H1 (cell line): ENCODE data around the gene NRSN1. TPM values are rescaled to one million over a fixed set of nuclear protein-coding genes. Genes with fewer than 3 reads are reported as not detected.

Experiments
- CTCF ChIA-PET: fragments of 300-600 bp; sonication (Branson Sonifier 250); formaldehyde crosslinking; loops from one replicate; lab custom pipeline; 2021; ENCODE audit not compliant: partially characterized antibody; lab: Charles Lee
- POLR2A ChIA-PET: fragments of 300-600 bp; sonication (Branson Sonifier 250); formaldehyde crosslinking; loops from one replicate; lab custom pipeline; 2021; ENCODE audit warnings: inconsistent platforms; ENCODE audit not compliant: partially characterized antibody; lab: Charles Lee
- DNase-seq, 2 experiments: peaks; one replicate each; pipeline versions ENCODE4 v3.0.0 to v3.0.0-alpha.2; 2010 to 2022; ENCODE audit warnings: low spot score in 2 of 2, low read depth in 1 of 2, mixed read lengths in 1 of 2
- FAIRE-seq: peaks from 2 replicates; lab custom pipeline; 2011; peaks lifted over from hg19 to GRCh38; lab: Jason Lieb, UNC
- H2AFZ ChIP-seq: 2 replicates; pipeline ENCODE4 v1.8.1; 2012; ENCODE audit warnings: low read length, inconsistent platforms
- H2AK5ac ChIP-seq: 2 replicates; pipeline ENCODE4 v1.6.1; 2013; ENCODE audit warnings: low read depth, low read length
- H2BK120ac ChIP-seq: replicated peaks from 2 replicates; pipeline ENCODE3; 2013; ENCODE audit warnings: low read depth, low read length, inconsistent platforms
- H2BK12ac ChIP-seq: 2 replicates; pipeline ENCODE4 v1.6.1; 2013; ENCODE audit warnings: low read depth, low read length
- H2BK15ac ChIP-seq: 2 replicates; pipeline ENCODE4 v1.6.1; 2013; ENCODE audit warnings: low read length
- H2BK20ac ChIP-seq: 2 replicates; pipeline ENCODE4 v1.6.1; 2013; ENCODE audit warnings: low read length
- H2BK5ac ChIP-seq: 2 replicates; pipeline ENCODE4 v1.6.1; 2013; ENCODE audit warnings: low read depth, low read length
- H3K14ac ChIP-seq: 2 replicates; pipeline ENCODE4 v1.6.1; 2013; ENCODE audit warnings: inconsistent platforms; ENCODE audit not compliant: insufficient read length
- H3K18ac ChIP-seq: 2 replicates; pipeline ENCODE4 v1.6.1; 2013; ENCODE audit warnings: low read length; ENCODE audit errors: extremely low read depth
- H3K23ac ChIP-seq: 2 replicates; pipeline ENCODE4 v1.6.1; 2013; ENCODE audit warnings: inconsistent platforms; ENCODE audit not compliant: insufficient read length
- H3K23me2 ChIP-seq: 2 replicates; pipeline ENCODE4 v1.6.1; 2013; ENCODE audit warnings: low read depth, low read length
- H3K27ac ChIP-seq: 2 replicates; pipeline ENCODE4 v1.6.1; 2011; ENCODE audit warnings: low read depth, low read length, inconsistent platforms
- H3K27me3 ChIP-seq, 4 experiments: replicated peaks in 1 of 4; 1 replicate in 1 of 4; 2 replicates in 3 of 4; pipeline versions ENCODE4 v1.6.1 to v1.8.1; 2011 to 2013; ENCODE audit warnings: low read length in 3 of 4, mild to moderate bottlenecking in 3 of 4, inconsistent platforms in 2 of 4, mixed read lengths in 2 of 4, moderate library complexity in 1 of 4; ENCODE audit not compliant: control insufficient read depth in 3 of 4, insufficient read depth in 3 of 4; ENCODE audit errors: extremely low read depth in 1 of 4
- H3K36me3 ChIP-seq, 4 experiments: 2 replicates each; pipeline versions ENCODE4 v1.6.1 to v1.8.1; 2011 to 2013; ENCODE audit warnings: mild to moderate bottlenecking in 4 of 4, low read length in 3 of 4, moderate library complexity in 2 of 4, control low read depth in 1 of 4, inconsistent platforms in 1 of 4; ENCODE audit not compliant: insufficient read depth in 4 of 4, control insufficient read depth in 2 of 4
- H3K4ac ChIP-seq: replicated peaks from 2 replicates; pipeline ENCODE3; 2013; ENCODE audit warnings: low read length, low read depth, mixed read lengths, inconsistent platforms; ENCODE audit not compliant: insufficient read length
- H3K4me1 ChIP-seq, 4 experiments: replicated peaks in 1 of 4; 1 replicate in 1 of 4; 2 replicates in 3 of 4; pipeline versions ENCODE4 v1.6.1 to v1.8.1; 2011 to 2013; ENCODE audit warnings: low read length in 3 of 4, inconsistent platforms in 2 of 4, mixed read lengths in 1 of 4; ENCODE audit not compliant: insufficient read depth in 4 of 4, control insufficient read depth in 3 of 4
- H3K4me2 ChIP-seq, 2 experiments: 2 replicates each; pipeline versions ENCODE4 v1.6.1 to v1.8.1; 2011 to 2013; ENCODE audit warnings: low read depth in 2 of 2, low read length in 2 of 2, control low read depth in 1 of 2, inconsistent platforms in 1 of 2, mild to moderate bottlenecking in 1 of 2; ENCODE audit not compliant: insufficient read depth in 1 of 2
- H3K4me3 ChIP-seq, 4 experiments: fragments of 200-600, 300-600 bp in 1 of 4; sonication (generic), shearing (Covaris generic), sonication (Bioruptor Twin) in 1 of 4; 2 replicates each; pipeline versions ENCODE4 v1.5.1 to v1.8.1; 2011 to 2016; ENCODE audit warnings: low read length in 4 of 4, low read depth in 3 of 4, control low read depth in 2 of 4, inconsistent platforms in 2 of 4, mild to moderate bottlenecking in 2 of 4, mixed read lengths in 1 of 4, moderate library complexity in 1 of 4; ENCODE audit not compliant: insufficient read depth in 2 of 4; ENCODE audit errors: extremely low read depth in 1 of 4
- H3K56ac ChIP-seq: replicated peaks from 2 replicates; pipeline ENCODE3; 2013; ENCODE audit warnings: low read depth, mild to moderate bottlenecking, mixed read lengths, low read length, inconsistent platforms; ENCODE audit not compliant: insufficient read length
- H3K79me1 ChIP-seq: 2 replicates; pipeline ENCODE4 v1.6.1; 2013; ENCODE audit warnings: low read depth, low read length, control low read depth
- H3K79me2 ChIP-seq, 2 experiments: 2 replicates each; pipeline versions ENCODE4 v1.6.1 to v1.8.1; 2012 to 2013; ENCODE audit warnings: low read length in 2 of 2, mild to moderate bottlenecking in 2 of 2, inconsistent platforms in 1 of 2; ENCODE audit not compliant: insufficient read depth in 2 of 2, control insufficient read depth in 1 of 2
- H3K9ac ChIP-seq, 4 experiments: replicated peaks in 1 of 4; 1 replicate in 1 of 4; 2 replicates in 3 of 4; pipeline versions ENCODE4 v1.6.1 to v1.8.1; 2011 to 2013; ENCODE audit warnings: low read depth in 3 of 4, low read length in 3 of 4, control low read depth in 2 of 4, mild to moderate bottlenecking in 2 of 4, moderate library complexity in 2 of 4, inconsistent platforms in 1 of 4; ENCODE audit errors: extremely low read depth in 1 of 4
- H3K9me3 ChIP-seq, 2 experiments: 2 replicates each; pipeline versions ENCODE4 v1.6.1 to v1.8.1; 2012 to 2013; ENCODE audit warnings: mild to moderate bottlenecking in 2 of 2, moderate library complexity in 2 of 2, control low read depth in 1 of 2, inconsistent platforms in 1 of 2, low read depth in 1 of 2, low read length in 1 of 2, mixed read lengths in 1 of 2; ENCODE audit not compliant: insufficient read depth in 2 of 2
- H4K20me1 ChIP-seq, 2 experiments: replicated peaks in 1 of 2; 2 replicates each; pipeline versions ENCODE3 to v1.8.1; 2011 to 2013; ENCODE audit warnings: inconsistent platforms in 2 of 2, low read length in 2 of 2, mild to moderate bottlenecking in 1 of 2; ENCODE audit not compliant: insufficient read depth in 2 of 2, control insufficient read depth in 1 of 2
- H4K5ac ChIP-seq: 2 replicates; pipeline ENCODE4 v1.6.1; 2013; ENCODE audit warnings: low read length, low read depth, mixed read lengths, inconsistent platforms; ENCODE audit not compliant: insufficient read length
- H4K8ac ChIP-seq: 2 replicates; pipeline ENCODE4 v1.8.0; 2013; ENCODE audit warnings: mild to moderate bottlenecking, moderate library complexity, low read length, inconsistent platforms; ENCODE audit not compliant: insufficient read depth; ENCODE audit errors: extremely low read depth
- H4K91ac ChIP-seq: replicated peaks from 2 replicates; pipeline ENCODE3; 2013; ENCODE audit warnings: low read length, mixed read lengths, inconsistent platforms; ENCODE audit not compliant: insufficient read length
- BACH1 ChIP-seq: IDR thresholded peaks from 2 replicates; pipeline ENCODE4 v1.6.1; 2012; ENCODE audit warnings: low read length, improper control_type of control experiment
- BCL11A ChIP-seq, 2 experiments: IDR thresholded peaks; one replicate each; pipeline ENCODE4 v1.6.1; 2011; ENCODE audit warnings: low read depth in 2 of 2, low read length in 2 of 2, mild to moderate bottlenecking in 2 of 2
- CHD2 ChIP-seq: IDR thresholded peaks from 2 replicates; pipeline ENCODE4 v1.6.1; 2012; ENCODE audit warnings: low read length, improper control_type of control experiment
- CTCF ChIP-seq, 3 experiments: IDR thresholded peaks; 1 replicate in 2 of 3; 2 replicates in 1 of 3; pipeline versions ENCODE4 v1.5.1 to v1.6.1; 2011; ENCODE audit warnings: low read length in 3 of 3, mild to moderate bottlenecking in 3 of 3, inconsistent platforms in 2 of 3, low read depth in 1 of 3, moderate library complexity in 1 of 3; ENCODE audit not compliant: insufficient read depth in 1 of 3; ENCODE audit errors: control extremely low read depth in 1 of 3
- EZH2 ChIP-seq: fragments of 200-600 bp; sonication (generic); IDR thresholded peaks from 2 replicates; pipeline ENCODE4 v1.7.1; 2012; ENCODE audit warnings: low read depth, mild to moderate bottlenecking, moderate library complexity, low read length, inconsistent platforms; ENCODE audit not compliant: severe bottlenecking
- MAX ChIP-seq: IDR thresholded peaks from 2 replicates; pipeline ENCODE4 v1.6.1; 2012; ENCODE audit warnings: inconsistent platforms
- POLR2A ChIP-seq, 2 experiments: IDR thresholded peaks; 1 replicate in 1 of 2; 2 replicates in 1 of 2; pipeline ENCODE4 v1.6.1; 2011; ENCODE audit warnings: low read depth in 2 of 2, low read length in 2 of 2, mild to moderate bottlenecking in 2 of 2; ENCODE audit errors: control extremely low read depth in 1 of 2
- RAD21 ChIP-seq, 2 experiments: IDR thresholded peaks in 1 of 2; conservative IDR thresholded peaks in 1 of 2; 2 replicates each; pipeline ENCODE4 v1.6.1; 2011; ENCODE audit warnings: low read depth in 2 of 2, low read length in 2 of 2, improper control_type of control experiment in 1 of 2, inconsistent platforms in 1 of 2, mild to moderate bottlenecking in 1 of 2, moderate library complexity in 1 of 2
- RXRA ChIP-seq: IDR thresholded peaks from 2 replicates; pipeline ENCODE4 v1.6.1; 2011; ENCODE audit warnings: low read depth, mild to moderate bottlenecking, low read length, moderate library complexity; ENCODE audit not compliant: insufficient read depth
- SP2 ChIP-seq: IDR thresholded peaks from 2 replicates; pipeline ENCODE4 v1.6.1; 2012; ENCODE audit warnings: mild to moderate bottlenecking, low read length, inconsistent platforms
- TEAD4 ChIP-seq: IDR thresholded peaks from 2 replicates; pipeline ENCODE4 v1.6.1; 2012; ENCODE audit warnings: low read depth, low read length, inconsistent platforms, mixed read lengths
- WGBS, 2 experiments: shearing (Covaris generic) in 1 of 2; methylation state at CpG; one replicate each; pipeline versions ENCODE4 v1.1.6 to v1.1.7; 2013 to 2015; ENCODE audit warnings: low lambda C conversion rate in 2 of 2, mixed read lengths in 2 of 2, inconsistent platforms in 1 of 2, low coverage in 1 of 2, missing lambda C conversion rate in 1 of 2; ENCODE audit not compliant: insufficient replicate concordance in 2 of 2, insufficient coverage in 1 of 2, insufficient read length in 1 of 2; ENCODE audit errors: extremely low coverage in 1 of 2, missing lambda C conversion rate in 1 of 2; 5-methylcytosine and 5-hydroxymethylcytosine counted together
- polyA plus RNA-seq, 7 experiments: library from polyadenylated mRNA; depleted of rRNA in 3 of 7; stranded (reverse) in 5 of 7; unstranded in 2 of 7; fragments of >200 nt in 5 of 7; fragments of 200-250 nt in 2 of 7; gene quantifications; 1 replicate in 5 of 7; 2 replicates in 1 of 7; 4 replicates in 1 of 7; pipeline versions ENCODE4 v1.2.1 to v1.2.3, GENCODE V29; 2011 to 2013; ENCODE audit warnings: missing spikeins in 2 of 7, mixed read lengths in 2 of 7
- total RNA-seq: library from RNA; stranded (reverse); fragmentation: NEBNext Ultra II Directional; extraction: Animal tissue kit (Norgen Biotek cat#: 25700); gene quantifications from 2 replicates; pipeline ENCODE4 v1.2.1, GENCODE V29; 2021

Gene NRSN1
- total and polyA plus RNA-seq, 2 of the 8 experiments (the other 6 are each of a cell fraction or from before 2014, with no cell fraction given) = 0.15 to 0.78 TPM

GRCh38 chr6:24117021-24117420 is 9.0 kb upstream of the NRSN1 start:
- ChIA-PET POLR2A (no interaction called here), CTCF (no interaction called here)
- no peak overlapping the region for H3K9ac ChIP-seq
- H2AFZ ChIP-seq = no peak overlapping the region
- no peak overlapping the region for H3K4ac ChIP-seq
- H3K27ac ChIP-seq = no peak overlapping the region
- H3K9me3 ChIP-seq = no peaks in the 10 kb centered on the region
- H4K20me1 ChIP-seq = no peaks in the 10 kb centered on the region
- H2AK5ac ChIP-seq = no peak overlapping the region
- WGBS, 2 experiments = 96% methylated on average over 2 of the region's 2 CpGs; no CpG with 5 or more reads in 1 of the 2 experiments
- no peak overlapping the region for H4K91ac ChIP-seq
- no peak for FAIRE-seq
- H3K23ac ChIP-seq = no peak overlapping the region
- no peak overlapping the region for H4K8ac ChIP-seq
- no peak overlapping the region for H3K18ac ChIP-seq
- no peak overlapping the region for H2BK20ac ChIP-seq
- no peak overlapping the region for H2BK5ac ChIP-seq
- TF ChIP-seq BACH1 = no peak
- TF ChIP-seq CHD2 = no peak
- no peak for TF ChIP-seq RAD21 (IDR thresholded peaks at IDR 0.05 in 1 of 2, conservative IDR thresholded peaks at IDR 0.05 in 1 of 2; ENCODE audit: low read depth in 2 of 2, low read length in 2 of 2)
- TF ChIP-seq BCL11A (IDR thresholded peaks at IDR 0.05; ENCODE audit: low read depth in 2 of 2, low read length in 2 of 2) = no peak
- TF ChIP-seq MAX = no peak
- TF ChIP-seq POLR2A (IDR thresholded peaks at IDR 0.05; ENCODE audit: control extremely low read depth in 1 of 2, low read depth in 2 of 2, low read length in 2 of 2) = no peak
- TF ChIP-seq RXRA = no peak
- TF ChIP-seq EZH2 = no peak
- TF ChIP-seq SP2 = no peak
- no peak for TF ChIP-seq CTCF (IDR thresholded peaks at IDR 0.05; ENCODE audit: control extremely low read depth in 1 of 3, insufficient read depth in 1 of 3, low read depth in 1 of 3, low read length in 3 of 3)
- no peak for TF ChIP-seq TEAD4
- TF ChIP-seq, all 59 proteins: peak for 0
- Histone ChIP-seq H4K5ac (no peak overlapping the region), H2BK15ac (no peak overlapping the region), H2BK120ac (no peak overlapping the region), H3K27me3 (no peaks in the 10 kb centered on the region), H3K4me2 (no peak overlapping the region), H3K14ac (no peak overlapping the region), H3K36me3 (no peaks in the 10 kb centered on the region), H3K23me2 (no peaks in the 10 kb centered on the region), H3K56ac (no peak overlapping the region), H2BK12ac (no peak overlapping the region), H3K79me2 (no peaks in the 10 kb centered on the region), H3K79me1 (no peaks in the 10 kb centered on the region), H3K4me3 (no peak overlapping the region), H3K4me1 (no peaks in the 10 kb centered on the region)
- DNase-seq = no peak
